CD4-positive, alpha-beta T cell treated with Interleukin-4 for 1 hour (primary cell): ENCODE data around the gene RP2.

Source experiments
- DNase-seq, 2 donors: peaks; one replicate each; pipeline ENCODE4 v3.0.0-alpha.2; 2020 to 2022

Gene RP2

GRCh38 chrX:46844913-46845312, 8.1 kb downstream of the RP2 start:
- DNase-seq: no peak

DNA sequence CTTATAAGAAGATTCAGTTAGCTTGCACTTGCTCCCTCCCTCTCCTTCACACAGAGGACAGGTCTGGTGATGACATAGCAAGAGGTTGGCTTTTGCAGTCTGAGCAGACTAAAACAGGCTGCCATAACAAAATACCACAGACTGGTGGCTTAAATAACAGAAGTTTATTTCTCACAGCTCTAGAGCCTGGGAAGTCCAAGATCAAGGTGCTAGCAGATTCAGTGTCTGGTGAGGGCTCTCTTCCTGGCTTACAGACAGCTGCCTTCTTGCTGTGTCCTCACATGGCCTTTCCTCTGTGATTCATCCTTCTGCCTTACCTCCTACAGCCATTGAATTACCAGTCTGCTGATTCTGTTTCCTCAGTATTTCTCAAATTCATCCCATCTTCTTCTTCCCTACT, 13.1 kb downstream of the RP2 start:
- no peak for DNase-seq

- no peak for DNase-seq
Measured at GRCh38 chrX:46850771-46851170, 13.9 kb downstream of the RP2 start.

DNA sequence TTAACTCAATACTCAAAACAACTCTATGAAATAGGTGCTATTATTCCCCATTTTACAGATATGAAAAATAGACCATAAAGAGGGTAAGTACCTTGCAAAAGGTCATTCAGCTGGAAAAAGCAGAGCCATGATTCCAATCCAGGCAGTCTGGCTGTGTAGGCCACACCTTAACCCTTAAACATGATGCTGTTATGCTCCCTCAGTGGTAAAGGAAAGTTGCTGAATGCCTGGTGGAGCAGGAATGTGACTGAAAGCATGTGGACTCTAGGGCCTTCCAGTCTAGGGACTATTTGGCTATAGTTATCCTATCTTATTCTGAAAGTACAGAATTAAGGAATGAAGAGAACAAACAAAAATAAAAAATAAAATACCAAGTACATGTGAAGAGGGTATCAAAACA, 19.6 kb downstream of the RP2 start:
- no peak for DNase-seq

- DNase-seq: no peak
Measured at GRCh38 chrX:46860557-46860956, 23.7 kb downstream of the RP2 start.

DNA sequence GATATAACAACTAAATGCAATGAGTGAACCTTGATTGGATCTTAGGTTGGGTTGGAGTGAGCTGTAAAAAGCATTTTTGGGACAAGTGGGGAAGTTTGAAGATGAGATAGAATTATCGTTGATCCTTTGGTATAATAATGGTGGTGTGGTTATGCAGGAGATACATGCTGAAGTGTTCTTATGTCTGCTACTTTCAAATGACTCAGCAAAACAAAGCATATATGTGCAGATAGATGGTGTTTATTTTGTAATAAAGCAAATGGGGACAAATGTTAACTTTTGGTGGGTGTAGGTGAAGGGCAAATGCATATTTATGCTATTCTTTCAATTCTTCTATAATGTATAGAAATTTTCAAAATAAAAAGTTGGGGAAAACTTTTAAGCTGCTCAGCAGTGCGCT, 26.2 kb downstream of the RP2 start:
- no peak for DNase-seq

DNA sequence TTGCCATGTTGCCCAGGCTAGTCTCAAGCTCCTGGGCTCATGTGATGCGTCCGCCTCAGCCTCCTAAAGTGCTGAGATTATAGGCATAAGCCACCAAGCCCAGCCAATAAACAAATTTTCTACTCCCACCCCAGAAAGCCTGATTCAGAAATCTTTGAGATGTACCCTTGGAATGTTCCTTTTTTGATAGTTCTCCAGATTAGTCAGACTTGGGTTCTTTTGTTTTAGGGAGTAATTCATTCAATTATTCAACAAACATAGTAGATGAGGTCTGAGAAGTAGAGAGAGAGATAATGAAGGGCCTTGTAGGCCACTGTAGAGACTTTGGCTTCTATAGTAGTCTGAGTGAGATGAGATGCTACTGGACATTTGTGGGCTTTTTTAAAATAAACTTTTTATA, 27.8 kb downstream of the RP2 start:
- DNase-seq: no peak

DNA sequence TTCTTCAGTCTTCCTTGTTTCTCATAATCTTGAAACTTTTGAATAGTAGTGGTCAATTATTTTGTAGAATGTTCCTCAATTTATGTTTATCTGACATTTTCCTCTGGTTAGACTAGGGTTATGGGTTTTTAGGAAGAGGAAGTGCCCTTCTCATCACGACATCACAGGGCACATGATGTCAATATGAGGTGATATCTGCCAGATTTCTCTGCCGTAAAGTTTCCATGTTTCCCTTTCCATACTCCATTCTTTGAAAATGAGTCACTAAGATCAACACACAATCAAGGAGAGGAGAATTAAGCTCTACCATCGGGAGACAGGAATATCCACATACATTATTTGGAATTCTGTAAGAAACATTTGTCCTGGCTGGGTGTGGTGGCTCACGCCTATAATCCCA, 28.4 kb downstream of the RP2 start:
- DNase-seq: no peak

GRCh38 chrX:46866726-46867125, 29.9 kb downstream of the RP2 start:
- DNase-seq: no peak

DNA sequence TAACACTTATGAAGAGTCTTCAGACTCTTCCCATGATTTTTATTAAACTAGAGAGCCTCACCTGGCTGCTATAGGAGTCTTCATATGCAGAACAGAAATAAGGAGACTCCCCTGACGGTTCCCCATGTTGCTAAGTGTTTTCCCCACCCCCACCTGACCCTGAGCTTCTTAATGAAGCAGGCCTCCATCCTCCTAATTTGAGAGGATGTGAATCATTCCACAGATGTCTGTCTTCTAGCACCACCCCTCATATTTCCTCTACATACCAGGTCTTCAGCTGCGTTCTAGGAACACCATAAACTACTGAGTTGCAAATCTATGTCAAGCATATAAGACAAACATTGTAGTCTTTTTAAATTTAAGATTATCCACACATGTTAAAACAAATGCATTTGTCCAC, 36.9 kb downstream of the RP2 start:
- DNase-seq: no peak

GRCh38 chrX:46876901-46877300, 40.1 kb downstream of the RP2 start:
- DNase-seq: no peak

DNA sequence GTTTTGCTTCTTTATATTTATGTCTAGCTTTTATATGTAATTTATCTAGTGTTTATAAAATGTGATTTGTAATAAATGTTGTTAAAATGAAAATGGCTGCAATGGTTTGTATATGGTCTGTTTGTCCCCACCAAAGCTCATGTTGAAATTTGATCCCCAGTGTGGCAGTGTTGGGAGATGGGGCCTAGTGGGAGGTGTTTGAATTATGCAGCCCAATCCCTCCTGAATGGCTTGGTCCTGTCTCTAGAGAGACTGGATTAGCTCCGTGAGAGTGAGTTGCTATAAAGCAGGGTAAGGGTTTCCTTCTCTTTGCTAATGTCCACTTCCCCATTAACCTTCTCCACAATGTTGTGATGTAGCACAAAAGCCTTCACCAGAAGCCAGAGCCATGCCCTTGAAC, 45.4 kb downstream of the RP2 start:
- DNase-seq: no peak

GRCh38 chrX:46884799-46885198, 48.0 kb downstream of the RP2 start:
- DNase-seq: no peak

- DNase-seq: no peak
Measured at GRCh38 chrX:46898207-46898606, 61.4 kb downstream of the RP2 start.

DNA sequence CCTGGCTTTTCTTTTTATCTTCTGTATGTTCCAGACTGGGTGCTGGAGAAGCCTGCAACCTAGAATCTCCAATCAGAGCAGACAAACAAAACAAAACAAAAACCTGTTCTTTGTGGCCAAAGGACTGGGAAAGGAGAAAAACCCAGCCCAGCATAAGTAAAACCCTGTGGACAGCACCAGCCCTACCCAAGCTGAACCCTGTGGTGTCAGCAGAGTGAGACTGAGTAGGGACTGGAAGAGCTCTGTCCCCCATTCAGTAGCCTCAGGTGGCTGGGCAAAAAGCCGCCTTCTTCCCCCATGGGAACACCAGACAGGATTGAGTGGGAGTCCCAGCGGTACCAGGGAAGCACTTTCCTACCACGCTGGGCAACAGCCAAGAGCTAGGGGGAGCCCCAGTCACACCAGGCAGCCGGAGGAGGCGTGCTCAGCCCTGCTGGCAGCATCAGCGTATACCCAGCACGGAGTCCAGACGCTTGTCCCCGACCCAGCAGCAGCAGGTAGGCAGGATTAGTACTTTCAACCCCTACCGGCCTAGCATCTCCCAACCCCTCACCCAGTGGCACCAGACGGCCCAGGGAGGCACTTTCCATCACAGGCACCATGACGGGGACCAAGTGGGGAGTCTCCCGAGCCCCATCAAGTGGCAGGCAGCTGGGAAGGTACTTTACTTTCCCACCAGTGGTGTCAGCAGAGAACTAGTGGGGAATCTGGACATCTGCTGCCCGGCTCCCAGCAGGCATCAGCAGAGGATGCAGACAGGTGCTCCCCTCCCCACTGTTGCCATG, 66.8 kb downstream of the RP2 start:
- peak; percentile 50 to 59 for DNase-seq

DNA sequence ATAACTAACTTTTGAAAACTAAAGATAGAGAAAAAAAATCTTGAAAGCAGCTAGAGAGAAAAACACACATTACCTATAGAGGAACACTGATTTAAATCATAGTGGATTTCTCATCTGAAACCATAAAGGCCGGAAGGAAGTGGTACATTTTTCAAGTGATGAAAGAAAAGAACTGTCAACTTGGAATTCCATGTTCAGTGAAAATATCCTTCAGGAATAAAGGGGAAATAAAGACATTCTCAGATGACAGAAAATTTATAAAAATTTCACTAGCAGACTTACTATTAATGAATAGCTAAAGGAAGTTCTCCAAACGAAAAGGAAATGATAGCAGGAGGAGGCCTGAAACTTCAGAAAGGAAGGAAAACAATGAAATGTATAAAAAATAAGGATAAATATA, 67.8 kb downstream of the RP2 start:
- DNase-seq: no peak

DNA sequence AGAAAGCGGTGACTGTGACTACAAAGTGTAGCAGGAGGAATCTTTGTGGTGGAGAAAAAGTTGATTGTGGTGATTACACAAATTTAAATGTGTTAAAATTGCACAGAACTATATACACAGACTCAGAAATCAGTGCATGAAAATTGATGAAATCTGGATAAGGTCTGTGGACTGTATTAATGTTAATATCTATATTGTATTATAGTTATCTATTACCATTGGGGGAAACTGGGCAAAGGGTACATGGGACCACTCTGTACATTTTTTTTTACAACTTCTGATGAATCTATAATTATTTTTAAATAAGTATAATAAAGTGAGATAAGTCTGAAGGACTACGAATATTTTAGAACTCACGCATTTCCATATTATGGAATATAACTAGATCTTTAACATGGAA, 73.6 kb downstream of the RP2 start:
- no peak for DNase-seq

GRCh38 chrX:46912098-46912602, 75.3 kb downstream of the RP2 start, which contains the start of gene JADE3:
Gene JADE3 (plus strand): TSS chrX:46912421. CDS start chrX:46984895, 72,474 bp downstream.
- DNase-seq: peak; percentile 25 to 33

DNA sequence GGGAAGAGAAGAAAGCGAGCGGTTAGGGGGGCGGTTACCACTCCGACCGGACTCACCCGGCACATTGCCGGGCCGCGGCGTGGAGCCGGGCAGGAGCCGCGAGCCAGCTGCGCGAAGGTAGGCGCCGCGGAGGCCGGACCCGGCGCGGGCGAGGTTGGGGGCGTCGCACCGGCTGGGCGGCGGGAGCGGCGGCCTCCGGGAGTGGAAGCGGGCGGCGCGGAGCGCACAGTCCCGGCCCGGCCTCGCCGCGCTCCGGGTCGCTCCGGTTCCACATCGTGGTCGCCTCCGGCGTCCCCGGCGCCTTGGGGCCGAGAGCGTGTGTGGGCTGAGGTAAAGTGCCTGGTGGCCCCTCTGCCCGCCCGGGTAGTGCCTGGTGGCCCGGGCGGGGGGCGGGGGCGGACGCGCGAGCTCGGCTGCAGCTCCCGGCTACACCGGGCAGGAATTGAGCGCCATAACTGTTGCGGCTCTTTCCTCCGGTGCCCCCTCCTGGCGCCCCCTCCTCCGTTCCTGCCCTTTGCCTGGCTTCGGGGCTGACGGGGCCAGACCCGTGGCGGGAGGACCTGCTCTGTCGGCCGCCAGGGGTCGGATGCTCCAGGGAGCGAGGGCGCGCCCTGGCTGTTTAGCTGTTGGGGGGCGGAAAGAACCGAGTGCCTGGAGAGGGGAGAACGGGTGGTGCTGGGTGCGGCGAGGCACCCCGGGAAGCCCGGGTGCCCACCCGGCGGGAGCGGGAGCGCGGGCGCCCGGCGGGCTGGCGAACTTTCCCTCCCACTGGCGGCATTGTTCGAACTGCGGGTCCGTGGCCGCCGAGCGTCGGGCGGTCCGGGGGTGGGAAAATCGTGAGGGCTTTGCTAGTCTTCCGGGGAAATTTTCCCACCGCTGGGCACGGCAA, 76.0 kb downstream of the RP2 start:
- peak; percentile 18 to 33 for DNase-seq

DNA sequence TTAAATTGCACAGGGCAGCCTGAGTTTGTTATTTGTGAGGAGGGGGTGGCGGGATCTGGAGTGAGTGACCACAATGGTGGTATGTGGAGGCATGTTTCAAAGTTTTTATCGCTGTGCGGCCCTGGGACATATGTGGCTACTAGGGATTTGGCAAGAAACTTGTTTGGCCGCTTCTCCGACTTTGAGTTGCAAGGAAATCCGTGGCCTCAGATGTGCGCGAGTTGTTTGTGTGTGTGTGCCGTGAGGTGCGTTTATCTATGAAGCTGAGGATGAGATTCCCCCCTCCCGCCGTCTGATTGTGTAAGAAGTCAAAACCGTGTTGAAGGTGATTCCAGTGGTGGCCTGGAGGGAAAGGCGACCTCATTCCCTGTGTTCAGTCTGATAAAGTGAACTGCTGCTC, 76.8 kb downstream of the RP2 start:
- DNase-seq: no peak

GRCh38 chrX:46916273-46916672, 79.4 kb downstream of the RP2 start:
- no peak for DNase-seq

DNA sequence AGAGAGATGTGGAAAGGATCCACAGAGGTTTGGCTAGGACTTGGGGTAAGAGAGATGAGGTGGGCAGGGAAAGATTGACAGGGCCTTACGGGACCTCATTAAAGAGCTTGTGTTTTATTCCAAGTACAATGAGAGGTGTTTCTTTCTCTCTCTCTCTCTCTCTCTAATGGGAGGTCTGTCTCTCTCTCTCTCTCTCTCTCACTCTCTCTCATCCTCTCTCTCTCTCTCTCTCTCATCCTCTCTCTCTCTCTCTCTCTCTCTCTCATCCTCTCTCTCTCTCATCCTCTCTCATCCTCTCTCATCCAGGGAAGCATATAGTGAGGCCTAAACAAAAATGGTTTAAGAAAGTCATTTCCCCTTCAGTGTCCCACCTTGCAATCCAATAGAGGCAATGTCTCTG, 80.8 kb downstream of the RP2 start:
- no peak for DNase-seq

DNA sequence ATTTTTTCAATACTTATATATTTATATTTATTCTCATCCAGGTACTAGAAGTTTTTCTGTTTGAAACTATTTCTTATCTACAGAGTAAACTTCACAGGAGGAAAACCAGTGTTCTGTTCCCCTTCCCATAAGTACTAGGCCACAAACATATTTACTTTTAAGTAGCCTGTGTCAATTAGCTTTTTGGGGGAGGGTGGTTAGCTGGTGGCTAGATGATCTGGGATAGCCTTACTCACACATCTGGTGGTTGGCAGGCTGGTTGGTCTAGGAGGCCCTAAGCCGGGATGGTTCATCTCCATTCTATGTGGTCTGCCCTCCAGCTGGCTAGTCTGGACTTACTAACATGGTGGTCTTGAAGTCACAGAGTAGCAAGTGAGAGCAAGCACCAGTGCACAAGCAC, 81.6 kb downstream of the RP2 start:
- no peak for DNase-seq

DNA sequence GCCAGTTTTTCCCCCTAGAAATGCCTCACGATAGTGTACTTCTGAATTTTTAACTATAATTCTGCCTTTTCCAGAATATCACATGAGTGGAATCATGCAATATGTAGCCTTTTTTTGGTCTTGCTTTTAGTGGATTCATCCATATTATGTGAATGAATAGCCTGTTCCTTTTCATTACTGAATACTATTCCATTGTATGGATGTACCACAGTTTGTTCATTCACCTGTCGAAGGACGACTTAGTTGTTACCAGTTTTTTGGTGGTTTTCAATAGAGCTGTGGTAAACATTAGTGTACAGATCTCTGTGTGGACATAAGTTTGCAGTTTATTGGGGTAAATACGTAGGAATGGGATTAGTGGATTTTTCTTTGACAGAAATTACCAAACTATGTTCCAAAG, 83.4 kb downstream of the RP2 start:
- no peak for DNase-seq
